Measurements from ENCODE around the gene KIAA1671. TPM values are rescaled to one million over a fixed set of nuclear protein-coding genes. Genes with fewer than 3 reads are reported as not detected.

The KIAA1671 gene
- total and polyA plus RNA-seq, 2 of the 13 experiments (the other 11 are each of a cell fraction or from before 2014, with no cell fraction given): 13.5 to 13.6 TPM

- TF ChIP-seq CCAR2 (optimal IDR thresholded peaks at IDR 0.05; ENCODE audit: low read depth, low read length): no peak
- TF ChIP-seq SMAD9 (CRISPR knock-in tag; IDR thresholded peaks at IDR 0.05): no peak
- no peak for TF ChIP-seq ZNF672 (CRISPR knock-in tag; IDR thresholded peaks at IDR 0.05)
- peak; percentile 93; the same call in 2 of the 3 replicates for TF ChIP-seq MXI1 (IDR thresholded peaks at IDR 0.05; ENCODE audit: borderline replicate concordance, low read depth, low read length)
- no peak for TF ChIP-seq DZIP1 (CRISPR knock-in tag; IDR thresholded peaks at IDR 0.05)
- TF ChIP-seq ZFP90 (CRISPR knock-in tag; IDR thresholded peaks at IDR 0.05; ENCODE audit: borderline replicate concordance): peak; percentile 73; the same call in 1 of the 2 replicates
- TF ChIP-seq IRF2 (CRISPR knock-in tag; IDR thresholded peaks at IDR 0.05): no peak
- no peak for TF ChIP-seq SMAD3 (CRISPR knock-in tag; IDR thresholded peaks at IDR 0.05)
- TF ChIP-seq SNAI1 (CRISPR knock-in tag; IDR thresholded peaks at IDR 0.05; ENCODE audit: borderline replicate concordance): no peak
- peak; percentile 34; the same call in 1 of the 2 replicates for TF ChIP-seq CCDC6 (CRISPR knock-in tag; IDR thresholded peaks at IDR 0.05)
- TF ChIP-seq GATA4 (IDR thresholded peaks at IDR 0.05; ENCODE audit: borderline replicate concordance, low read depth): no peak
- TF ChIP-seq ZNF256 (CRISPR knock-in tag; conservative IDR thresholded peaks at IDR 0.05): no peak
- TF ChIP-seq CAMTA2 (CRISPR knock-in tag; IDR thresholded peaks at IDR 0.05; ENCODE audit: borderline replicate concordance): no peak; the same call in 1 of the 2 replicates
- peak; percentile 55 for TF ChIP-seq JARID2 (CRISPR knock-in tag; IDR thresholded peaks at IDR 0.05; ENCODE audit: insufficient replicate concordance)
- TF ChIP-seq KDM1A (CRISPR knock-in tag; IDR thresholded peaks at IDR 0.05): peak; percentile 75; the same call in 1 of the 2 replicates
- TF ChIP-seq PLSCR1 (CRISPR knock-in tag; IDR thresholded peaks at IDR 0.05; ENCODE audit: borderline replicate concordance): no peak
- peak; percentile 55; the same call in 1 of the 2 replicates for TF ChIP-seq RBFOX2 (IDR thresholded peaks at IDR 0.05; ENCODE audit: low read depth, low read length)
- no peak for TF ChIP-seq THRA (CRISPR knock-in tag; IDR thresholded peaks at IDR 0.05; ENCODE audit: borderline replicate concordance)
- TF ChIP-seq HNRNPUL1 (IDR thresholded peaks at IDR 0.05; ENCODE audit: low read depth, low read length): no peak
- TF ChIP-seq RXRA (CRISPR knock-in tag; IDR thresholded peaks at IDR 0.05): peak; percentile 75; the same call in 1 of the 2 replicates
- peak; percentile 65 for TF ChIP-seq ZFX (CRISPR knock-in tag; IDR thresholded peaks at IDR 0.05; ENCODE audit: low read depth)
- TF ChIP-seq SP4 (CRISPR knock-in tag; IDR thresholded peaks at IDR 0.05): peak; percentile 96
- TF ChIP-seq NFKBIZ (CRISPR knock-in tag; IDR thresholded peaks at IDR 0.05): no peak
- no peak for TF ChIP-seq ZNF292 (CRISPR knock-in tag; IDR thresholded peaks at IDR 0.05; ENCODE audit: borderline replicate concordance, low read depth)
- no peak for TF ChIP-seq DDIT3 (CRISPR knock-in tag; IDR thresholded peaks at IDR 0.05)
- TF ChIP-seq ZSCAN9 (CRISPR knock-in tag; IDR thresholded peaks at IDR 0.05; ENCODE audit: borderline replicate concordance): no peak
These were observed at the start of gene KIAA1671 (continued) for GRCh38 chr22:24951942-24952836.
